ENCODE measurements around the gene HOXC9.

The HOXC9 gene

DNA sequence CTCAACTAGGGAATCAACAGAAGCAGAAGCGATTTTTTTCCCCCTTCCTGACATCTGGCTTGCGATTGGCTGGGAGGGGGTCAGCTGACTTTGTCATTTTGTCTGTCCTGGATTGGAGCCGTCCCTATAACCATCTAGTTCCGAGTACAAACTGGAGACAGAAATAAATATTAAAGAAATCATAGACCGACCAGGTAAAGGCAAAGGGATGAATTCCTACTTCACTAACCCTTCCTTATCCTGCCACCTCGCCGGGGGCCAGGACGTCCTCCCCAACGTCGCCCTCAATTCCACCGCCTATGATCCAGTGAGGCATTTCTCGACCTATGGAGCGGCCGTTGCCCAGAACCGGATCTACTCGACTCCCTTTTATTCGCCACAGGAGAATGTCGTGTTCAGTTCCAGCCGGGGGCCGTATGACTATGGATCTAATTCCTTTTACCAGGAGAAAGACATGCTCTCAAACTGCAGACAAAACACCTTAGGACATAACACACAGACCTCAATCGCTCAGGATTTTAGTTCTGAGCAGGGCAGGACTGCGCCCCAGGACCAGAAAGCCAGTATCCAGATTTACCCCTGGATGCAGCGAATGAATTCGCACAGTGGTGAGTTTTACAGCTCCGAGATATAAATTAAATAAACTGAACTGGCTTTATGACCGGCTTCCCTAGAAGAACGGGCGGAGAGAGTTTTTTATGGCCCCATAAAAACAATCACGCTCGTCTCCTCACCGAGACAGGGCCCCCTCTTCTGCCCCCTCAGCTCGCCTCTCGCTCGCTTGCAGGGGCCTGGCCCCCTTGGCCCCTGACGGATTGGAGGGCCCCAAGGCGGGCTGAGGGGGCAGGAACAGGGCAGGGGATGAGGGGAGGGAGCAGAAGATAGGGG lies 28.6 kb downstream of the HOXC9 start, which contains the start of gene HOXC6:
HOXC6 (plus strand) TSS at position 127 of the 888 bp plus-strand sequence; CDS start at position 209, 82 bp downstream.
- no peak for TF ChIP-seq SIN3A (IDR thresholded peaks at IDR 0.05; ENCODE audit: borderline replicate concordance, insufficient read depth, low read length)
- no peak for TF ChIP-seq TAF1 (IDR thresholded peaks at IDR 0.05; ENCODE audit: borderline replicate concordance, insufficient read depth, low read length)
- TF ChIP-seq POLR2AphosphoS5 (IDR thresholded peaks at IDR 0.05; ENCODE audit: low read depth, low read length) = no peak
- no peak for TF ChIP-seq REST (IDR thresholded peaks at IDR 0.05; ENCODE audit: insufficient read depth in 1 of 2, low read depth in 2 of 2, low read length in 2 of 2)
- no peak for TF ChIP-seq FOXP2 (optimal IDR thresholded peaks at IDR 0.05; ENCODE audit: borderline replicate concordance, extremely low read depth, extremely low read length, insufficient read depth)

GRCh38 chr12:54029529-54030441 lies 29.8 kb downstream of the HOXC9 start:
- no peak for TF ChIP-seq SIN3A (IDR thresholded peaks at IDR 0.05; ENCODE audit: borderline replicate concordance, insufficient read depth, low read length)
- no peak for TF ChIP-seq POLR2AphosphoS5 (IDR thresholded peaks at IDR 0.05; ENCODE audit: low read depth, low read length)
- no peak for TF ChIP-seq REST (IDR thresholded peaks at IDR 0.05; ENCODE audit: insufficient read depth in 1 of 2, low read depth in 2 of 2, low read length in 2 of 2)
- TF ChIP-seq TAF1 (IDR thresholded peaks at IDR 0.05; ENCODE audit: borderline replicate concordance, insufficient read depth, low read length) = no peak
- TF ChIP-seq FOXP2 (optimal IDR thresholded peaks at IDR 0.05; ENCODE audit: borderline replicate concordance, extremely low read depth, extremely low read length, insufficient read depth) = no peak

- no peak for TF ChIP-seq POLR2AphosphoS5 (IDR thresholded peaks at IDR 0.05; ENCODE audit: low read depth, low read length)
Measured at GRCh38 chr12:54030442-54030801, 30.5 kb downstream of the HOXC9 start.

DNA sequence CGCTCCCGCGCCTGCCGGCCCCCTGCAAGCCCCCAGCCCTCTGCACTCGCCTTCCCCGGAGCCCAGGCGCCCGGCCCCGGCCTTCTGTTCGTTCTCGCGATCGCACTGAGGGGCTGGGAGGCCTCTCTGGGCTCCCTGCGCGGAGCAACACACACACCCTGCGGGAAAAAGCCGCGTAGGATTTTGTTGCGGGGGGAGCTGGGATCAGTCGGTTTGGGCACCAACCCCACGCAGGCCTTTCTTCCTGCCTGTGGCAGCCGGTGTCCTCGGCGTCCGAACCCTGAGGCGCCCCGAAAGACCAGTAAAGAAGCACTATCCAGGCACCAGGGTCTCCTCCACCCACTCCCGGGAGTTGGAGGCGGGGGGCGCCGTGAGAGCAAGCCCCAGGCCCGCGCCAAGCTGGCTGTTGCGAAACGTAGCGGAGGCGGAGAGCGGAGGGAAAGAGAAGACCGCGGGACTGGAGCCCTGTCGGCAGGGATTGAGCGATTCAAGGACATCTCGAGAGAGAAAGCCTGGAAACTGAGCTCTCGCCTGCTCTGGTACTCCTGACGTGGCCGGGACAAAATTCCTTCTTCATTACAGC lies 31.0 kb downstream of the HOXC9 start:
- no peak for TF ChIP-seq REST (IDR thresholded peaks at IDR 0.05; ENCODE audit: insufficient read depth in 1 of 2, low read depth in 2 of 2, low read length in 2 of 2)
- no peak for TF ChIP-seq TAF1 (IDR thresholded peaks at IDR 0.05; ENCODE audit: borderline replicate concordance, insufficient read depth, low read length)
- TF ChIP-seq POLR2AphosphoS5 (IDR thresholded peaks at IDR 0.05; ENCODE audit: low read depth, low read length) = no peak
- TF ChIP-seq SIN3A (IDR thresholded peaks at IDR 0.05; ENCODE audit: borderline replicate concordance, insufficient read depth, low read length) = no peak
- no peak for TF ChIP-seq FOXP2 (optimal IDR thresholded peaks at IDR 0.05; ENCODE audit: borderline replicate concordance, extremely low read depth, extremely low read length, insufficient read depth)

- TF ChIP-seq SIN3A (IDR thresholded peaks at IDR 0.05; ENCODE audit: borderline replicate concordance, insufficient read depth, low read length) (no peak), FOXP2 (optimal IDR thresholded peaks at IDR 0.05; ENCODE audit: borderline replicate concordance, extremely low read depth, extremely low read length, insufficient read depth) (no peak), TAF1 (IDR thresholded peaks at IDR 0.05; ENCODE audit: borderline replicate concordance, insufficient read depth, low read length) (no peak), REST (IDR thresholded peaks at IDR 0.05; ENCODE audit: insufficient read depth in 1 of 2, low read depth in 2 of 2, low read length in 2 of 2) (no peak), POLR2AphosphoS5 (IDR thresholded peaks at IDR 0.05; ENCODE audit: low read depth, low read length) (no peak)
Measured at GRCh38 chr12:54031480-54031879, 31.5 kb downstream of the HOXC9 start.

Measured in PFSK-1 (cell line).